SU-DHL-6 (cell line): Measurements from ENCODE around the gene POLK.

Source experiments
- EZH2phosphoT487 ChIP-seq: fragments of 200-600 bp; sonication (generic), shearing (Covaris generic); conservative IDR thresholded peaks from 2 replicates; pipeline ENCODE4 v1.6.1; 2018; ENCODE audit warnings: mild to moderate bottlenecking, antibody characterized with exemption, low read length, moderate library complexity, mixed read lengths
- TF ChIP-seq, protein P1 (sequence below): fragments of 200-600 bp; sonication (generic); IDR thresholded peaks from one replicate; pipeline ENCODE4 v1.5.1; 2017; ENCODE audit warnings: antibody characterized with exemption, mild to moderate bottlenecking, low read length, moderate library complexity; ENCODE audit not compliant: insufficient read depth, poor library complexity, severe bottlenecking

DNA sequence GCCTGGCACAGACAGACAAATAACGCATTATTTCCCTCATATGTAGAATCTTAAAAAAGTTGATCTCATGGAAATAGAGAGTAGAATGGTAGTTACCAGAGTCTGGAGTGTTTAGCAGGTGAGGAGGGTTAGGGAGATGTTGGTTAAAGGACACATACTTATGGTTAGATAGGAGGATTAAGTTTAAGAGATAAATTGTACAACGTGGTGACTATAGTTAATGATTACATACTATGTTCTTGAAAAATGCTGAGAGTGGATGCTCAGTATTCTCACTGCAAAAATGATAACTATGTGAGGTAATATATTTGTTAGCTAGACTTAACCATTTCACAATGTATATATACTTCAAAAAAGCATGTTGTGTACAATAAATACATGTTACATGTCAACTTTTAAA lies 38.2 kb upstream of the POLK start:
- TF ChIP-seq, protein P1, sequence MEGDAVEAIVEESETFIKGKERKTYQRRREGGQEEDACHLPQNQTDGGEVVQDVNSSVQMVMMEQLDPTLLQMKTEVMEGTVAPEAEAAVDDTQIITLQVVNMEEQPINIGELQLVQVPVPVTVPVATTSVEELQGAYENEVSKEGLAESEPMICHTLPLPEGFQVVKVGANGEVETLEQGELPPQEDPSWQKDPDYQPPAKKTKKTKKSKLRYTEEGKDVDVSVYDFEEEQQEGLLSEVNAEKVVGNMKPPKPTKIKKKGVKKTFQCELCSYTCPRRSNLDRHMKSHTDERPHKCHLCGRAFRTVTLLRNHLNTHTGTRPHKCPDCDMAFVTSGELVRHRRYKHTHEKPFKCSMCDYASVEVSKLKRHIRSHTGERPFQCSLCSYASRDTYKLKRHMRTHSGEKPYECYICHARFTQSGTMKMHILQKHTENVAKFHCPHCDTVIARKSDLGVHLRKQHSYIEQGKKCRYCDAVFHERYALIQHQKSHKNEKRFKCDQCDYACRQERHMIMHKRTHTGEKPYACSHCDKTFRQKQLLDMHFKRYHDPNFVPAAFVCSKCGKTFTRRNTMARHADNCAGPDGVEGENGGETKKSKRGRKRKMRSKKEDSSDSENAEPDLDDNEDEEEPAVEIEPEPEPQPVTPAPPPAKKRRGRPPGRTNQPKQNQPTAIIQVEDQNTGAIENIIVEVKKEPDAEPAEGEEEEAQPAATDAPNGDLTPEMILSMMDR: no peak
- TF ChIP-seq EZH2phosphoT487: no peak
